Chondrocyte (in vitro differentiated cells): ENCODE measurements around the gene WDR7. TPM values are rescaled to one million over a fixed set of nuclear protein-coding genes. Genes with fewer than 3 reads are reported as not detected.

Source experiments
- DNase-seq: peaks from one replicate; pipeline ENCODE4 v3.0.0; 2021; ENCODE audit warnings: mixed read lengths, low spot score
- H3K27ac Mint-ChIP-seq: one replicate; pipeline ENCODE4 v1.8.0; 2021; ENCODE audit warnings: mild to moderate bottlenecking, moderate library complexity, mixed read lengths; ENCODE audit not compliant: unreplicated experiment
- H3K27me3 Mint-ChIP-seq: 2 replicates; pipeline ENCODE4 v1.8.0; 2021; ENCODE audit warnings: low read depth, mixed read lengths
- H3K36me3 Mint-ChIP-seq: 2 replicates; pipeline ENCODE4 v1.8.0; 2021; ENCODE audit warnings: low read depth, mixed read lengths
- H3K4me1 Mint-ChIP-seq: 2 replicates; pipeline ENCODE4 v1.8.0; 2021; ENCODE audit warnings: low read depth, mild to moderate bottlenecking, mixed read lengths
- H3K4me3 Mint-ChIP-seq: one replicate; pipeline ENCODE4 v1.8.0; 2021; ENCODE audit warnings: mild to moderate bottlenecking, moderate library complexity, mixed read lengths; ENCODE audit not compliant: unreplicated experiment
- H3K9me3 Mint-ChIP-seq: 2 replicates; pipeline ENCODE4 v1.8.0; 2021; ENCODE audit warnings: low read depth, mixed read lengths
- CTCF ChIP-seq: fragments of 200-600 bp; sonication (generic); IDR thresholded peaks from 2 replicates; pipeline ENCODE4 v1.5.0; 2021; ENCODE audit warnings: antibody characterized with exemption, mild to moderate bottlenecking, moderate library complexity
- long read RNA-seq: library from polyadenylated mRNA; stranded (forward); transcript quantifications from one replicate; pipeline ENCODE4 v2.0.0, GENCODE V29; 2021
- total RNA-seq: library from RNA; stranded (reverse); gene quantifications from 3 replicates; pipeline ENCODE4 v1.2.1, GENCODE V29; 2021

WDR7 gene
- 14.3 to 27.8 TPM (median 14.9 TPM) in 3 replicates for total RNA-seq
- long read RNA-seq, full-length matches to known transcripts = 17 of 25 reads
- long read RNA-seq, partial matches to known transcripts = 3 of 25 reads
- long read RNA-seq, other reads (novel, unspliced or antisense) = 5 of 25 reads

- Mint-ChIP-seq H3K36me3 (no peaks in the 10 kb centered on the region), H3K4me1 (peaks cover 20% of the 10 kb centered on the region), H3K27me3 (no peaks in the 10 kb centered on the region), H3K9me3 (peaks cover 7% of the 10 kb centered on the region), H3K4me3 (peak within 1 kb of the TSS; percentile 75), H3K27ac (peak within 1 kb of the TSS; percentile 86)
- TF ChIP-seq CTCF = peak; percentile 25
- peak; percentile 98 for DNase-seq
Observed at GRCh38 chr18:56650944-56651770, at the start of gene WDR7. Gene WDR7, plus strand, starts transcription at chr18:56651359. Its CDS starts 21,157 bp downstream, at chr18:56672516.

DNA sequence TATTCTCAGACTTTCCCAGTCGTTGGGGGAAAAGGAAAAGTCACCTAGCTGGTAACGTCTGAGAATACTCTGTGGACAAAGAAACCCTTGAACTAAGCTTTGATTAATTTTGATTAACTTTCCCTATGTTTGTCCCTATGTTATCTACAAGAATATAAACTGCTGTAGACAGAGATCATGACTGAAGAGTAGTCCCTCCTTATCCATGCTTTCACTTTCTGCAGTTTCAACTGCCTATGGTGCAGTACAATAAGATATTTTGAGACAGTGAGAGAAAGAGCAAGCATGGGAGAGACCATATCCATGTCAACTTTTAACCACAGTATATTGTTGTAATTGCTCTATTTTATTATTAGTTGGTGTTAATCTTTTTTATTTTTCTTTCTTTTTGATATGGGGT, 44.5 kb upstream of the WDR7 start:
- no peak for TF ChIP-seq CTCF

GRCh38 chr18:56615738-56616520, 35.2 kb upstream of the WDR7 start:
- TF ChIP-seq CTCF = no peak
- Mint-ChIP-seq H3K4me3 (no peak overlapping the region), H3K9me3 (no peaks in the 10 kb centered on the region), H3K27ac (no peak overlapping the region), H3K27me3 (no peaks in the 10 kb centered on the region), H3K36me3 (peaks cover 34% of the 10 kb centered on the region), H3K4me1 (no peaks in the 10 kb centered on the region)
- DNase-seq = no peak

More for the DNA sequence above, 44.5 kb upstream of the WDR7 start:
- no peak overlapping the region for H3K4me3 Mint-ChIP-seq
- H3K27me3 Mint-ChIP-seq = no peaks in the 10 kb centered on the region
- H3K36me3 Mint-ChIP-seq = peaks cover 11% of the 10 kb centered on the region
- H3K27ac Mint-ChIP-seq = no peak overlapping the region
- H3K9me3 Mint-ChIP-seq = no peaks in the 10 kb centered on the region
- no peak for DNase-seq
- peaks cover 21% of the 10 kb centered on the region for H3K4me1 Mint-ChIP-seq

GRCh38 chr18:56627991-56628390, 23.2 kb upstream of the WDR7 start:
- peaks cover 2% of the 10 kb centered on the region for H3K36me3 Mint-ChIP-seq
- H3K4me1 Mint-ChIP-seq = peaks cover 27% of the 10 kb centered on the region
- H3K4me3 Mint-ChIP-seq = no peak overlapping the region
- no peak overlapping the region for H3K27ac Mint-ChIP-seq
- H3K27me3 Mint-ChIP-seq = no peaks in the 10 kb centered on the region
- H3K9me3 Mint-ChIP-seq = no peaks in the 10 kb centered on the region
- no peak for DNase-seq
- no peak for TF ChIP-seq CTCF
